PC-9 (cell line): ENCODE data around the gene STARD10. TPM values are rescaled to one million over a fixed set of nuclear protein-coding genes. Genes with fewer than 3 reads are reported as not detected.

Experiments
- BruUV-seq: library from RNA; stranded (reverse); fragments of 400-500 nt; replicated peaks from 2 replicates; lab custom pipeline; 2021; lab: Mats Ljungman, UMichigan
- CTCF ChIA-PET: fragments of 300-600 bp; sonication (Branson Sonifier 250); formaldehyde crosslinking; loops from one replicate; lab custom pipeline; 2022; ENCODE audit warnings: antibody characterized with exemption; lab: Charles Lee
- POLR2A ChIA-PET: fragments of 300-600 bp; sonication (Branson Sonifier 250); formaldehyde crosslinking; loops from one replicate; lab custom pipeline; 2022; ENCODE audit warnings: antibody characterized with exemption; ENCODE audit not compliant: unreplicated experiment; lab: Charles Lee
- DNase-seq, 2 experiments: peaks; one replicate each; pipeline versions ENCODE4 v3.0.0 to v3.0.0-alpha.2; 2015 to 2022; ENCODE audit warnings: mixed read lengths in 1 of 2
- H2AFZ ChIP-seq: fragments of 200-600 bp; sonication (generic); 2 replicates; pipeline ENCODE4 v1.8.1; 2017; ENCODE audit warnings: antibody characterized with exemption
- H3F3A ChIP-seq: fragments of 200-600 bp; sonication (generic); 2 replicates; pipeline ENCODE4 v1.8.1; 2017; ENCODE audit warnings: antibody characterized with exemption, mild to moderate bottlenecking, low read depth; ENCODE audit not compliant: insufficient read depth
- H3K27ac ChIP-seq: fragments of 200-600 bp; sonication (generic); 2 replicates; pipeline ENCODE4 v1.6.1; 2016; ENCODE audit warnings: mixed run types
- H3K27me3 ChIP-seq: fragments of 200-600 bp; sonication (generic); 2 replicates; pipeline ENCODE4 v1.6.1; 2016; ENCODE audit warnings: low read depth, mixed run types; ENCODE audit not compliant: insufficient read depth
- H3K36me3 ChIP-seq: fragments of 200-600 bp; sonication (generic); 2 replicates; pipeline ENCODE4 v1.6.1; 2016; ENCODE audit warnings: low read depth, mixed run types
- H3K4me1 ChIP-seq: fragments of 200-600 bp; sonication (generic); replicated peaks from 2 replicates; pipeline ENCODE4 v1.6.1; 2016; ENCODE audit warnings: mixed run types; ENCODE audit not compliant: insufficient read depth
- H3K4me2 ChIP-seq: fragments of 200-600 bp; sonication (generic); 2 replicates; pipeline ENCODE4 v1.6.1; 2017; ENCODE audit warnings: mixed run types
- H3K4me3 ChIP-seq: fragments of 200-600 bp; sonication (generic); 2 replicates; pipeline ENCODE4 v1.6.1; 2016; ENCODE audit warnings: mixed run types
- H3K79me2 ChIP-seq: fragments of 200-600 bp; sonication (generic); 2 replicates; pipeline ENCODE4 v1.6.1; 2017; ENCODE audit warnings: low read depth, mixed run types
- H3K9me2 ChIP-seq: fragments of 200-600 bp; sonication (generic); 2 replicates; pipeline ENCODE4 v1.8.1; 2017; ENCODE audit warnings: mild to moderate bottlenecking; ENCODE audit not compliant: insufficient read depth
- H3K9me3 ChIP-seq: fragments of 200-600 bp; sonication (generic); 2 replicates; pipeline ENCODE4 v1.8.1; 2016; ENCODE audit warnings: low read depth; ENCODE audit not compliant: insufficient read depth
- H4K20me1 ChIP-seq: fragments of 200-600 bp; sonication (generic); 2 replicates; pipeline ENCODE4 v1.8.1; 2017; ENCODE audit not compliant: insufficient read depth
- CTCF ChIP-seq: fragments of 200-600 bp; sonication (generic); conservative IDR thresholded peaks from 2 replicates; pipeline ENCODE4 v1.6.1; 2017; ENCODE audit warnings: mixed run types, antibody characterized with exemption, mild to moderate bottlenecking, moderate library complexity
- EZH2 ChIP-seq: fragments of 200-600 bp; sonication (generic); IDR thresholded peaks from 2 replicates; pipeline ENCODE4 v1.8.0; 2017; ENCODE audit warnings: antibody characterized with exemption, low read depth
- intact Hi-C: fragments of 100-400 bp; cut with micrococcal nuclease; formaldehyde crosslinking; loops from one replicate; pipeline ENCODE4 v1.10.0; 2022; ENCODE audit not compliant: unreplicated experiment
- total RNA-seq: library from RNA; stranded (reverse); gene quantifications from 2 replicates; pipeline ENCODE4 v1.2.3, GENCODE V29; 2021

The STARD10 gene
- total RNA-seq, 1 experiment from 2014 or later: 145 TPM

GRCh38 chr11:72737336-72737735 lies 56.5 kb downstream of the STARD10 start:
- no peaks in the 10 kb centered on the region for H3K36me3 ChIP-seq
- H3K9me2 ChIP-seq: no peaks in the 10 kb centered on the region
- no TSS peak for BruUV-seq
- H3K27ac ChIP-seq: peak overlapping the region; percentile 91
- no peaks in the 10 kb centered on the region for H3K9me3 ChIP-seq
- no peaks in the 10 kb centered on the region for H4K20me1 ChIP-seq
- H3K4me1 ChIP-seq: peaks cover 75% of the 10 kb centered on the region
- H3K79me2 ChIP-seq: peaks cover 70% of the 10 kb centered on the region
- no peak for DNase-seq
- no peak overlapping the region for H3K4me3 ChIP-seq
- peak overlapping the region; percentile 63 for H3K4me2 ChIP-seq
- CTCF ChIA-PET: interaction anchor here (0.6 to 0.7 kb wide), 2 partner anchors 569 to 598 kb away, joined by 3 to 4 read pairs; no protein-coding TSS in a partner anchor
- peaks cover 57% of the 10 kb centered on the region for H3F3A ChIP-seq
- intact Hi-C loops: no loop called here
- H2AFZ ChIP-seq: no peak overlapping the region
- POLR2A ChIA-PET: no interaction called here
- TF ChIP-seq CTCF (no peak), EZH2 (no peak)
- no peaks in the 10 kb centered on the region for H3K27me3 ChIP-seq

- peaks cover 67% of the 10 kb centered on the region for H3K4me1 ChIP-seq
Measured at GRCh38 chr11:72736452-72737069, 57.3 kb downstream of the STARD10 start.

GRCh38 chr11:72735495-72736027 lies 58.3 kb downstream of the STARD10 start:
- Histone ChIP-seq H3K4me3 (no peak overlapping the region), H2AFZ (no peak overlapping the region), H3K9me2 (no peaks in the 10 kb centered on the region), H3K27ac (peak overlapping the region; percentile 91), H3K4me1 (peaks cover 57% of the 10 kb centered on the region), H3K36me3 (0 out of 2 replicates have a peak, but pooled peaks cover 6% of the 10 kb centered on the region), H4K20me1 (no peaks in the 10 kb centered on the region), H3K27me3 (no peaks in the 10 kb centered on the region), H3K79me2 (peaks cover 59% of the 10 kb centered on the region), H3K4me2 (peak overlapping the region; percentile 63), H3F3A (peaks cover 45% of the 10 kb centered on the region), H3K9me3 (no peaks in the 10 kb centered on the region)
- no TSS peak for BruUV-seq
- TF ChIP-seq EZH2 (no peak), CTCF (no peak)
- DNase-seq: peak; percentile 45 to 78
- intact Hi-C loops: no loop called here
- ChIA-PET CTCF (interaction anchor here (0.5 to 0.9 kb wide), 3 partner anchors 11 to 77 kb away, joined by 3 read pairs; no protein-coding TSS in a partner anchor), POLR2A (interaction anchor here (0.5 kb wide), 1 partner anchor 35 kb away, joined by 6 read pairs; no protein-coding TSS in a partner anchor)

More at GRCh38 chr11:72736452-72737069, 57.3 kb downstream of the STARD10 start:
- intact Hi-C loops: no loop called here
- Histone ChIP-seq H3K36me3 (0 out of 2 replicates have a peak, but pooled peaks cover 1% of the 10 kb centered on the region), H2AFZ (no peak overlapping the region), H3F3A (peaks cover 49% of the 10 kb centered on the region), H3K79me2 (peaks cover 65% of the 10 kb centered on the region), H3K27ac (peak overlapping the region; percentile 91), H3K4me3 (no peak overlapping the region), H3K9me3 (no peaks in the 10 kb centered on the region), H3K9me2 (no peaks in the 10 kb centered on the region), H3K27me3 (no peaks in the 10 kb centered on the region), H4K20me1 (no peaks in the 10 kb centered on the region), H3K4me2 (peak overlapping the region; percentile 63)
- CTCF ChIA-PET: interaction anchor here (0.6 to 0.9 kb wide), 3 partner anchors 76 to 876 kb away, joined by 3 to 4 read pairs (median 3); no protein-coding TSS in a partner anchor
- peak; percentile 36 to 81 for DNase-seq
- POLR2A ChIA-PET: no interaction called here
- BruUV-seq: no TSS peak
- no peak for TF ChIP-seq EZH2
- TF ChIP-seq CTCF: no peak
